Stomach smooth muscle (tissue), 2 donors: ENCODE measurements around the gene DHRS4.
A peak's percentile ranks its signal among the peaks of the same experiment; 100 is the strongest.

Source experiments
- H3K27ac ChIP-seq: one replicate; pipeline ENCODE4 v1.7.0; 2013; ENCODE audit warnings: mild to moderate bottlenecking, low read length, inconsistent platforms
- H3K27me3 ChIP-seq, 2 donors: one replicate each; pipeline ENCODE4 v1.7.0; 2013; ENCODE audit warnings: low read length in 2 of 2; ENCODE audit not compliant: insufficient read depth in 2 of 2, control insufficient read depth in 1 of 2
- H3K36me3 ChIP-seq, 2 donors: one replicate each; pipeline ENCODE4 v1.7.0; 2013; ENCODE audit warnings: low read length in 2 of 2; ENCODE audit not compliant: control insufficient read depth in 2 of 2, insufficient read depth in 2 of 2
- H3K4me1 ChIP-seq: one replicate; pipeline ENCODE4 v1.7.0; 2013; ENCODE audit warnings: low read length; ENCODE audit not compliant: control insufficient read depth, insufficient read depth
- H3K4me3 ChIP-seq, 2 donors: one replicate each; pipeline ENCODE4 v1.7.0; 2013; ENCODE audit warnings: low read length in 2 of 2
- H3K9ac ChIP-seq, 2 donors: one replicate each; pipeline ENCODE4 v1.7.0; 2013; ENCODE audit warnings: low read length in 2 of 2, mild to moderate bottlenecking in 1 of 2
- H3K9me3 ChIP-seq, 2 donors: one replicate each; pipeline ENCODE4 v1.7.0; 2013; ENCODE audit warnings: low read length in 2 of 2; ENCODE audit not compliant: control insufficient read depth in 2 of 2
- donor health status: healthy.
- donor health status: Pancreatic carcinoma.

The DHRS4 gene

GRCh38 chr14:23953464-23954278 lies at the start of gene DHRS4:
Gene DHRS4, plus strand, starts transcription at chr14:23953770. Its CDS starts 19 bp downstream, at chr14:23953789.
- Histone ChIP-seq H3K27ac (peak within 1 kb of the TSS; percentile 74), H3K27me3 (no peaks in the 10 kb centered on the region), H3K9ac (peak within 1 kb of the TSS; percentile 89 to 91), H3K36me3 (peaks cover 0 to 2% of the 10 kb centered on the region in 2 donors), H3K9me3 (no peaks in the 10 kb centered on the region), H3K4me3 (peak within 1 kb of the TSS; percentile 97 to 99), H3K4me1 (peaks cover 16% of the 10 kb centered on the region)

GRCh38 chr14:23910101-23910875 lies 43.3 kb upstream of the DHRS4 start:
- no peaks in the 10 kb centered on the region for H3K27me3 ChIP-seq
- H3K9ac ChIP-seq: no peak overlapping the region
- H3K4me3 ChIP-seq: no peak overlapping the region
- no peak overlapping the region for H3K27ac ChIP-seq
- H3K4me1 ChIP-seq: no peaks in the 10 kb centered on the region
- H3K36me3 ChIP-seq: no peaks in the 10 kb centered on the region
- no peaks in the 10 kb centered on the region for H3K9me3 ChIP-seq

- no peaks in the 10 kb centered on the region for H3K36me3 ChIP-seq
- no peaks in the 10 kb centered on the region for H3K9me3 ChIP-seq
- no peak overlapping the region for H3K9ac ChIP-seq
- no peak overlapping the region for H3K27ac ChIP-seq
- H3K4me1 ChIP-seq: no peaks in the 10 kb centered on the region
- no peak overlapping the region for H3K4me3 ChIP-seq
- H3K27me3 ChIP-seq: no peaks in the 10 kb centered on the region
Measured at GRCh38 chr14:23910876-23911210, 42.7 kb upstream of the DHRS4 start.

- Histone ChIP-seq H3K4me3 (no peak overlapping the region), H3K36me3 (no peaks in the 10 kb centered on the region), H3K27ac (no peak overlapping the region), H3K27me3 (no peaks in the 10 kb centered on the region), H3K4me1 (peaks cover 3% of the 10 kb centered on the region), H3K9me3 (no peaks in the 10 kb centered on the region), H3K9ac (no peak overlapping the region)
Measured at GRCh38 chr14:23915559-23915958, 38.0 kb upstream of the DHRS4 start.

GRCh38 chr14:23916004-23916403 lies 37.6 kb upstream of the DHRS4 start:
- Histone ChIP-seq H3K4me3 (no peak overlapping the region), H3K4me1 (peaks cover 3% of the 10 kb centered on the region), H3K9ac (no peak overlapping the region), H3K36me3 (no peaks in the 10 kb centered on the region), H3K27ac (no peak overlapping the region), H3K27me3 (no peaks in the 10 kb centered on the region), H3K9me3 (no peaks in the 10 kb centered on the region)

- Histone ChIP-seq H3K9me3 (no peaks in the 10 kb centered on the region), H3K9ac (no peak overlapping the region), H3K4me3 (no peak overlapping the region), H3K36me3 (no peaks in the 10 kb centered on the region), H3K27me3 (no peaks in the 10 kb centered on the region), H3K4me1 (peaks cover 3% of the 10 kb centered on the region), H3K27ac (no peak overlapping the region)
Measured at GRCh38 chr14:23916446-23916845, 37.1 kb upstream of the DHRS4 start.

- Histone ChIP-seq H3K9me3 (no peaks in the 10 kb centered on the region), H3K4me3 (no peak overlapping the region), H3K27ac (no peak overlapping the region), H3K36me3 (no peaks in the 10 kb centered on the region), H3K27me3 (no peaks in the 10 kb centered on the region), H3K9ac (no peak overlapping the region), H3K4me1 (no peaks in the 10 kb centered on the region)
Measured at GRCh38 chr14:23922545-23922944, 31.0 kb upstream of the DHRS4 start.

- H3K27me3 ChIP-seq: no peaks in the 10 kb centered on the region
- H3K4me1 ChIP-seq: peaks cover 10% of the 10 kb centered on the region
- H3K4me3 ChIP-seq: no peak overlapping the region
- no peak overlapping the region for H3K9ac ChIP-seq
- H3K9me3 ChIP-seq: no peaks in the 10 kb centered on the region
- H3K27ac ChIP-seq: no peak overlapping the region
- no peaks in the 10 kb centered on the region for H3K36me3 ChIP-seq
Measured at GRCh38 chr14:23925523-23926075, 28.0 kb upstream of the DHRS4 start.

GRCh38 chr14:23926543-23926942 lies 27.0 kb upstream of the DHRS4 start:
- H3K27ac ChIP-seq: no peak overlapping the region
- H3K9ac ChIP-seq: no peak overlapping the region
- H3K9me3 ChIP-seq: no peaks in the 10 kb centered on the region
- H3K4me3 ChIP-seq: no peak overlapping the region
- H3K36me3 ChIP-seq: no peaks in the 10 kb centered on the region
- peaks cover 14% of the 10 kb centered on the region for H3K4me1 ChIP-seq
- no peaks in the 10 kb centered on the region for H3K27me3 ChIP-seq

- Histone ChIP-seq H3K27me3 (no peaks in the 10 kb centered on the region), H3K4me3 (no peak overlapping the region)
Measured at GRCh38 chr14:23929136-23929535, 24.4 kb upstream of the DHRS4 start.

More at GRCh38 chr14:23929136-23929535, 24.4 kb upstream of the DHRS4 start:
- H3K9me3 ChIP-seq: no peaks in the 10 kb centered on the region
- H3K9ac ChIP-seq: no peak overlapping the region
- peaks cover 14% of the 10 kb centered on the region for H3K4me1 ChIP-seq
- H3K36me3 ChIP-seq: no peaks in the 10 kb centered on the region
- H3K27ac ChIP-seq: no peak overlapping the region
